ENCODE measurements around the gene ELK4.

The ELK4 gene, protein sequence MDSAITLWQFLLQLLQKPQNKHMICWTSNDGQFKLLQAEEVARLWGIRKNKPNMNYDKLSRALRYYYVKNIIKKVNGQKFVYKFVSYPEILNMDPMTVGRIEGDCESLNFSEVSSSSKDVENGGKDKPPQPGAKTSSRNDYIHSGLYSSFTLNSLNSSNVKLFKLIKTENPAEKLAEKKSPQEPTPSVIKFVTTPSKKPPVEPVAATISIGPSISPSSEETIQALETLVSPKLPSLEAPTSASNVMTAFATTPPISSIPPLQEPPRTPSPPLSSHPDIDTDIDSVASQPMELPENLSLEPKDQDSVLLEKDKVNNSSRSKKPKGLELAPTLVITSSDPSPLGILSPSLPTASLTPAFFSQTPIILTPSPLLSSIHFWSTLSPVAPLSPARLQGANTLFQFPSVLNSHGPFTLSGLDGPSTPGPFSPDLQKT

DNA sequence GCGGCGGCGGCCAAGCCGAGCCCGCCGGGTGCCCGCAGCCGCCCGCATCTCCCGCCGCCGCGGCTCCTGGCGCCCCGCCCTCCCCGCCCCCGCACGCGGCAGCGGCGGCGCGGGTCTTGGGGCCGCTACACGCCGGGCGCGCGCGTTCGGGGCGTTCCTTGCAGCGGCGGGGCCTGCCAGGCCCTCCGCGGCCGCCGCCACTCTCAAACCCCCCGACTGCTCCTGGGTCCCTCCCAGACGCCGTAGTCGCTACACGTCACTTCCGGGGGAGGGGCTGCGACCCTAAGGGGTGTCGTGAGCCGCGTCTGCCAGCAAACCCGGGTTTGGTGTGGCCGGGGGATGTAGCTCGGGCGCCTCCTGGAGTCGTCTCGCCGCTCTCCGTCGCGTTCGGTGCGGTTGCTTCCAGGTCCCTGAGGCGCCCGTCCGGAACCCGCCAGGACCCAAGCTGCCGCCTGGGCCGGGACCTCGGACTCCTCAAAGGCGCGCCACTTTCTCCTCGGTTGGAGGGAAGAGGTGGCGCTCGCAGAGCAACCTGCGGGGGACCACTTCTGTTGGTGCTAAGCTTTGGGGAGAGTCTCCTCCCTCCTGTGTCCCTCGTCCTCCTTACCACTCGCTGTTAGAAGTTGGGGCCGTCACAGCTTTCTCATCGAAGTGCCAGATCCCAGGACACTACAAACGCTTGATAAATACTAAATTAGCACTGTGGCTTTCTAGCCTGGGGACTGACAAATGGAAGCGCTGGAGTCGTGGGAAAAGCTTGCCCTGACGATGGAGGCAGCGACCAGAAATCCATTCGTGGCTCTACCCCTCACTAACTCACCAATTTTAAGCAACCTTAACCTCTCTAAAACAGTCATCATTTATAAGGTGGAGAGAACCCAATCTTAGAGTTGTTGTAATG lies at the start of gene ELK4:
TSS of gene ELK4 (minus strand) at position 244 of the 901 bp plus-strand sequence. CDS start 8,129 bp downstream, outside the sequence.
- peak; percentile 42 to 86 for DNase-seq

DNA sequence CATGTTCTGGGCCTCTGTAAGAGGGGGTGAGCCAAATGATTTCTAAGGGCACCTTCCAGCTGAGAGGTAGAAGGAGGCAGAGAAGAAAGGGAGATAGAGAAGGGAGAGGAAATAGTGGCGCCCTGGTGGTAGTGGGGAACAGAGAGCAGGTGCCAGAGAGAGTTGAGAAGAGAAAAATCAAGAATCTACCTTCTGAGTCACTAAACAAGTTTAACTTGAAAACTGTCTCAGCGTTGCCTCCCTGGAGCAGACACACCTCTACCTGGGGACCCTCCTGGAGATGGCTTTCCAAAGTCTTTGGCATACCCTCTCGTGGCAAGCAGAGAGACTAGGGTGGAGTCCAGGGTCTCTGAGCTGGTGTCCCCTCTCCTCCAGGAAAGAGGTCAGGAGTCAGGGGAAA lies 49.6 kb upstream of the ELK4 start:
- no peak for DNase-seq

DNA sequence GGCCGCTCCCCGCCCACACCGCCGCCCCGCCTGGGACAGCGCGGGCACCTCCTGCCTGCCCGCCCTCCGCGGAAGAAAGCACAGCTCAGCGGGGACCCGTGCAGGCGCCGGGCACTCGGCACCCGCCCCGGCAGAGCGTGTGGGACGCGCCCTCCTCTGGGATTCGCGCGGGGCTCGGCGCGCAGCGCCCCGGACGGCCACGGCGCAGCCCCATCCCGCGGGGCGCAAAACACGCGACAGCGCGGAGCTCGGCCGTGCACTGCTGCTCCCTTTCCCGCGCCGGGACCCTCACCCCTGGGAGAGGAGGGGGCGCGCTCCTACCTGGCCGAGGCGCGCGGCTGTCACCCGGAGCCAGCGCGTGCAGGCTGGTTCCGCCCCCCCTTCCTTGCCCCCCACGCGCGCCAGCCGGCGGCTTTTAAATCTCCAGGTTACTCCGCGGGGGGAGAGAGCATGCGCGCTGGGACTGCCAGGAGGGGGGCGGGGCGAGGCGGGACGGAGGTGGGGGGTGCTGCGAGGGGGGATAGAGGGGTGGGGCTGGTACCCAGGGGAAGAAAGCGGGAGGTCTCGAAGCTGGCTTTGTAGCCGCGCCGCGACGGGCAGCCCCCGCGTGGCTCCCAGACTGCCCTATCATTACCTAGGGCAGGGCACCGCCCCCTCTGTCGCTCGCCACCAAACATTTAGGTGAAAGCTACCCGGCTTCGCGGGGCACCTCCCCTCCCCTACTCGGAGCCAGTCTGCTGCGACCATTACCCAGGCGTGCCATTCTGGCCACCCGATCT lies 48.5 kb upstream of the ELK4 start, which contains the start of gene SLC45A3:
TSS of gene SLC45A3 (minus strand) at position 437 of the 779 bp plus-strand sequence. CDS start 15,853 bp downstream, outside the sequence.
- DNase-seq = no peak

DNA sequence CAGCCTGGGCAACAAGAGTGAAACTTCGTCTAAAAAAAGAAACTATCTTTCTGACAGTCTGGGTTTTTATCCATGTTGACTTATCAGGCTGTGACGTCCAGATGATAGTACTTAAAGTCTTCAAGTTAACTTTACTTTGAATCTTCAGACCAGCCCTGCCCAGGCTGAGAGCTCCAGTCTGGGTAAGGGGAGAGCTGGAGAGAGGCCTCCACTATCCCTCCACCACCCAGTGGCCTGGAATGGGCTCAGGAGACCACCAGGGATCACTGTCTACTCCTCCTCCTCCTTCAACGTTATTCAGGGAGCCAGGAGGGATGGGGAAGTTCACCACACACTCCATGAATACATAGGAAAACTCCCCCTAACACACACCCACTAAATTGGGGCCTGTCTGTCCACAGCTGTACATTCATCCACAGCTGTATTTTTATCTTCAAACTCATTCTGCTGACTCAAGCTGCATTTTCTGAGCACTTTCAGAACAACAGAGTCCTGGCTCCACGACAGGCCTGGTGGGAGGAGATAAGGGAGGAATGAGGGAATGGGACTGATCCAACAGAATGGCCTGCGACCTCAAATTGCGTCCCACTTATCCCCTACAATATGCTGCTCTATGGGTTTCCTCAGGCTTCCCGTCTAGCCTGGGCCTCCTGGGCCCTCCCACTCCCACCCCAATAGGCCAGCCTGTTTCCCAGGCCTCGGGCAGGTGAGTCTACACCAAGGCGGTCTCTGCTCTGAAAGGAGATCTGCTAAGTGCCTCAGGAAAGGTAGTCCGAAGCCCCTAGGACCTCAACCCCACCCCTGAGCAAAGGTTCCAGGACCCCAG lies 46.7 kb upstream of the ELK4 start:
- no peak for DNase-seq

DNA sequence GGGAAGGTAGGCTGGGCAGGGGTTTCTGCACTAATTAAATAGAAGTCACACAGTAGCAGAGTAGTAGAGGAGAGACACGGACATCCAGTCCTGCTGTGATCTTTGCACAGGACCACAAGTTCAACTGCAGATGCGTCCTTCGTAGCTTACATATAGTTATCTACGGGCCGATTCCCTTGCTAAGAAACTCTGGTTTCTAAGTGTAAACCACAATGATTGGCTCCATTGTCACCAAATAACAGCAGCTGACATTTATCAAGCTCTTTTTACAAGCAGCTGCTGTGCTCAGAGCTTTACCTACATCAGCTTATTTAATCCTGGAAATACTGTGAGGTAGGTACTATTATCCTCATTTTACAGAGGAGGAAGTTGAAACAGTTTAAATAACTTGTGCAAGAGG lies 45.4 kb upstream of the ELK4 start:
- DNase-seq = no peak

DNA sequence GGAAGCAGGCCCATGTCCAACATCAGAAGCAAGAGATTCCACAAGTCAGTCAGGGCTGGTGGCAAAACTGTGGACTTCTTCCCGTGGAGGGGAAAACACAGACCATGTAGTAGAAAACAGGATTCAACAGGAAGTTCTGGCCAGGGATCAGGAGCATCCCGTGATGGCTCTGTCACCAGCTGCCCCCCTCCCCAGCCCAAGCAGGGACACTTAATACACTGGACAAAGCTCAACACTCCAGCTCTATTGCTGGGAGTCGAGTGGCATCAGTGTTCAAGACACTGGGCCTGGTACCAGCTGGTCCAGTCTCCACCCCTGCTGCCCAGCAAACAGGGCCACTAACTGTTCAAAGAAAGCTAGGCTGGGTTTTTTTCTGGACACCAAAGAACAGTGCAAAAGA lies 44.8 kb upstream of the ELK4 start:
- no peak for DNase-seq

DNA sequence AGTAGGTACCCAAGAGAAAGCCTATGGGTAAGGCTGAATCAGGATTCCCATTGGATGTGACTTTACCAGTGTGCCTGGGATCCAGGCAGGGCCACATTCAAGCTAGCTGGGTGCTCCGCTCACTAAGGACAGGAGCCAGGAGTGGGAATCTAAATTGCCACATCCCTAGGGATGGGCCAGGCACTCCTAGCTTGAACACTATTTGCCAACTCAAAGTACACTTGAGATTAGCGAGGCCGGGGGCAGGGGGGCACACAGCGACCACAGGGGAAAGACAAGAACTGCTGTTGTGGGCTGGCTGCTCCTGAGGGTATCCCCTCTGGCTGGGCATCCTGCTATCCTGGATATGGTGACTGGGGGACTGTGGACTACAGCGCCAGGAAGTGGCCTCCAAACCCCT lies 44.2 kb upstream of the ELK4 start:
- no peak for DNase-seq

DNA sequence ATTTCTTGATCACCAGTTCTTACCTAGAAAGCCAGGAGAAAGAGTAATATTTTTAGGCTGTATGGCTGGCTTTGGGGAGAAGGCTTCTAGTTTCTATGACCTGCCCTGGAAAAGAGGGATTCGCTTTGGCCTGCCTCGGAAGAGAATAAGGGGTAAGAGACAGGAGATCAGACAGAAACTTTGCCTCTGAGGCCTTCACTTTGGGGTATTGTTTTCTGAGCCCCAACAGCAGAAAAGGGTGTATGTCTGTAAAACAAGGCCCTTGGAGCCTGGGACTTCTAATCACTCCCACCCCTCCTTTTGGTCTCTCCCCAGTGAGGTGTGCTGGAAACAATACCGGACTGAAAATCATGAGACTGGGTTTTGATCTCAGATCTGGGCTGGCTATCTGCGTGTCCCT lies 43.4 kb upstream of the ELK4 start:
- no peak for DNase-seq

DNA sequence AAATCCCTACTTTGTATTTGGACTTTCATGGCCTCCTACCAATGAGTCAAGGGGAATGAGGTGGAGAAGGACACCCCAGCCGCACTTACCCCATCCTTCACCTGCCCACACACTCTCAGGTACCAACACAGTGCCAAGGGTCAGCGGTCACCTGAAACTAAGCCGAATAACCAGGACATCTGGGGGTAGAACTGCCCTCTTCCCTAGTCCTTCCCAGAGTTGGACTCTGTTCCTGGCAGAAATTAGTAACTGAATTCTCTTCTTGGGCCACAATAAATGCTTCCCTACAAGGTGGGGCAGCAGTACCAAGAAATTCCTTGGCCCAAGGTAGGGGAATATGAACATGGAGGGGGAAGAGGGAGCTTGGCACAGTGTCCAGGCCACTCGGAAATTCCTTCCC lies 41.2 kb upstream of the ELK4 start:
- no peak for DNase-seq

DNA sequence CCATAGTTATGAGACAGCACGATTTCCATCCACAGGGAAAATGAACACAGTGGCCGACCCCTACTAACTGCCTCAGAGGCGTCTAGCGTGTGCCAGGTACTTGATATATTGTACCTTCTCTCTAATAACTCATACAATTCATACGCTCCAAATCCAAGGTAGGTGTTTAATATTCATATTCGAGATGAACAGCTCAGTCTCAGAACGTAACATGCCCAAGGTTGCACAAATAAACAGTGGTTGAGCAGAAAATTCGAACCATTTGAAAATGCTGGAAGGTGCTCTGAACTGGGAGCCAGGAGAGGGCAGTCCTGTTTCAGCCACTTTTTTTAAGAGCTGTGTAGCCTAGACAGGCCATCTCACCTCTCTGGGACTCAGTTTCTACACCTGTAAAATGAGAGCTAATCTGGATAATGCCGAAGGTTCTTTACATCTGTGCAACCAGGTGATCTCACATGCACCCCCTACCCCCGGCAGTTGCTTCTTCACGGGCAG lies 40.6 kb upstream of the ELK4 start:
- no peak for DNase-seq

DNA sequence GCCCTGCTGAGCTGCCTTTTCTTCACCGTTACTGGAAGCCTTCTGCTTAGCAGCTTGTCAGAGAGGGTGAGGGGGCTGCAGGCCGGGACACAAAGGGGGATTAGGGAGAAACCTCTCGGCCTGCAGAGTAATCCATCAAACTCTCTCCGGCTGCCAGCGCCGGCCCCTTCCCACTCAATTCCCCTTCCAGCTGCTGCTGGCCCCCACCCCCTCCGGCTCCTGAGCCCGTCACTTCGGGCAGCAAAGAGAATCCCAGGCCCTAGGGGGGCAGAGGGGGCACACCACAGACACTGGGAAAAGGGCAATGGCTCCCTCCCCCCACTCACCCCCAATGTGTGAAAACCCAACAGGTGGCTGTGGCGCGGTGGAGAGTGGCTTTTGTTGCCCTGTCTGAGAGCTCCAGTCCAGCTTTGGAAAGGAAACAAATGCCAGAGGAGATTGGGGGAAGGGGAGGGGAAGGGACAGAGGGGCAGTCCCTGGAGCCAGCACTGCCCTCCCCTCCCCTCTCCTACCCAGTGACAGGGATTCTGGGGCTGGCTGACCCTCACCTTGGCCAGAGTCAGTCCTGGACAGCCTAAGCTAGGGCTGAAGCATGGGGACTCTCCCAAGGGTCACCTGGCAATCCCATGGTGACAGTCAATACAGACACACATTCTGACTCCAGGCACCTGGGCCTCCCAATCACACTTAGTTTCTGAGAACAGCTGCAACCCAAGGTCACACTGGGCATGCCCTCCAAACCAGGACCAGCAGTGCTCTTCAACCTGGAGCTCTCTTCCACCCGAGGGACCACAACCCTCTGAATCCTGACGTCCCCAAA lies 39.0 kb upstream of the ELK4 start:
- DNase-seq = no peak

DNA sequence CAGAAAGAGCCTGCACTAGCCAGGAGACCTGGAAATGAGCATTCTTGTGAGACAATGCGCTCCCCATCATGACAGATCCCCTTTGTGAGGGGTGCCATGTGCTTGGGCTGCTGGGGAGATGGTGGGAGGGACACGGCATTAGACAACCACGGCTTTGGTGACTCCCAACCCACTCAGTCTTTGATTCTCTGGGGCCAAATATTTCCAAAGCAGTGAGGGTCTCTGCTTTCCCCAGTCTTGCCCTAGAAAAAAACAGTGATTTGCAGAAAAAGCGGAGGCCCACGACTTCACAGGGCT lies 38.3 kb upstream of the ELK4 start:
- no peak for DNase-seq

DNA sequence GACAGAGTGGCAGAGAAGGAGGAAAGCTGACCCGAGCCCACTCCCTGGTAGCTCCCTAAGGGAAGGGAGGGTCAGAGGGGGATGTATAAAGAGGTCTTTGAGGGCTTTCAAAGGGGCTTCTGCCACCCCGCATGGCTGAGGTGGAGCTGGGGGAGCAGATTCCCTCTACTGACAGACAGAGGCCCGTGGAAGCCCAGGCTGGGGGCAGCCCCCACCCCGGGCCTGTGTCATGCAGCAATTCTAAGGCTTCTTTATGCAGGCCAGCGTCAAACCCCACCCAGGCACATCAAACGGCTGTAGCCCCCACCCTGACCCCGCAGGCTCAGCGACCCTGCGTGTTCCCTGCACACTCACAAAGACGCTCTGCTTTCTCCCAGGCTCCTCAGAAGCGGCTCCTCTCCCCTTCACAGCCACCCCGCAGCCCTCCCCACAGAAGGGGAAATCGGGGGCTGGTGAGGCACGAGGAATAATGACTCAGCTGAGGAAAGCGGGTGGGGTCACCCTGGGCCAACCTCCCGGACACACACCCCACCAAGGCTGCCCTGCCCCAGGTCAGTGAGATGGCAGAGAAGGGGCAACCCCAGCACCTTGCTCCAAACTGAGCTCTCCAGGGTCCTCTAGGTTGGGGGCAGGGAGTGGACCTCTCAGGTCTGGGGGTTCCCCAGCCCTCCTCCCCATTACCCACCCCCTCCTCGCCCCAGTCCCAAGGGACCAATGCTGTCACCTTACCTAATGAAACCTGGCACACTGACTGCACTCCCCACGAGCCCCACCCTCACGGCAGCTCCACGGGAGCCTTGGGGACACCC lies 37.7 kb upstream of the ELK4 start:
- no peak for DNase-seq

DNA sequence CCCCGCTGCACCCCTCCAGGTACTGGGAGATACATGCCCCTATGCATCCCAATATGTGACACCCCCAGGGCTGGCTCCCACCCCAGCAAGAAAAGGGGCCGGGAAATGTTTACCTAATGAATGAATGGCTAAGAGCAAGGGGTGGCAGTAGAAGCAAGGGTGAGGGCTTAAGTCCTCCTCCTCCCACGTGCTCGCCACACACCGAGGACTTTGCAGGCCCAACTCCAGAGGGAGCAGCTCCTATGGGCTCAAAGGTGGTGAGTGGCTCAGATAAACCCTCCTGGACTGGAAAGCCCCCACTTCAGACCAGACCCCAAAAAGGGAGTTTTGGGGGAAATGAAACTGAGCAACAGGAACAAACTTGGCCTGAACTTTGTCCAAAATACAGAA lies 37.1 kb upstream of the ELK4 start:
- DNase-seq = no peak

DNA sequence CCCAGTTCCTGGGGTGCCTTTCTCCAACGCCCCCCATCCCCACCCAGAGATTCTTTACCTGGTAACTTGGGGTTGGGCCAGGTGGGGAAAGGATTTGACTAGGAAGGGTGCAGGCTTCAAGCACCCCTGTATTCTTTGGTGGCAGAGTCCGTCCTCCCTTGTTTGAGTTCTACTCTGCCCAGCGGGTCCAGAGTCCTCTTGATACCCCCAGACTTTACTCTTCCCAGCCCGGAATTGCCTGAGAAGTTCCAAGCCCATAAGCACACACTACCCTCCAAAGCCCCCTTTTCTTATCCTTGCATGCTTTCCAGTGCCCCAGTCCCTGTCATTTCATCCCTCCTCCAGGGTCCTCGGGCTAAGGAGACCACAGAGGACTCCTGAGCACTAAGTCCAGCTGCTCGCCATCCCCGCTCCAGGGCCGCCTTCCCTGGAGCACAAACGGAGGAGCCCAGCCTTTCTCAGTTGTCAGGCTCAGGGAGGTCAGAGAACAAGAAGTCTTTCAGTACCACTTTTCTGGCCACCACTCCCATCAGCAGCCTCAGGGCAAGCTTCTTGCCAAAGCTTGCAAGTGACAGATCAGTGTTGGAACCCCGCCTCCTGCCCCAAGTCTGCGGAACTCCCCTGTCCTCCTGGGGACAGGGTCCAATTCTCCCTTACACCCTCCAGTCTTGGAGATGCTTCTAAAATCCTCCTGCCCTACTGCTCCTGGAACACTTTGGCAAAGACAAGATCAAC lies 36.3 kb upstream of the ELK4 start:
- DNase-seq = no peak

DNA sequence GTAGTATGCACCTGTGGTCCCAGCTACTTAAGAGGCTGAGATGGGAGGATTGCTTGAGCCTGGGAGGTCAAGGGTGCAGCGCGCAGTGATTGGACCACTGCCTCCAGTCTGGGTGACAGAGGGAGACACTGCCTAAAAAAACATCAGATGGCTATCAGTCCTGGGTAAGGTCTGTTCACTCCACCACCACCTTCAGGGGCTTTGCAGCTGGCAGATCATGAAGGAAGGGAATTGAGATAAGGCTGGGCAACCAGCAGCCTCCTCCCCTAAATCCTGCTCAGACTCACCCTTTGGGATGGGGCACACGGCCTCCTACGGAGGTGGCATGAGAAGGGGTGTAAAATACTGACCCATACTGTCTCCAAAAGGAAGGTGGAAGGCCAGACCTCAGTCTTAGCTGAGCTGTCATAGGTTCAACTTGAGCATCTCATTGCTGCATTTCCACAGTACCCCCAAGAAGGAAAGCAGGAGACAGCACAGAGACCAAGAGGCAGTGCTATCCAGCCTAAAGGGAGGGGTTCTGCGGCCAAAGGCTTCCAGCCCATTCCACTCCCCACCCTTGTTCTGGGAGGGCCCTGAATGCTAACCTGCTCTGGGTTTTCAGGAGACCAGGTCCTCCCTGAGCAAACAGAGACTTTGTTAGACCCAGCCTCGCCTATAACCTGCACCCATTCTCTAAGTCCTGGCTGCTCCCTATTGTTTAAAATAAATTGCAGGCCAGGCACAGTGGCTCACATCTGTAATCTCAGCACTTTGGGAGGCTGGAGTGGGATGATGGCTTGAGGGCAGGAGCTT lies 34.8 kb upstream of the ELK4 start:
- DNase-seq = no peak

DNA sequence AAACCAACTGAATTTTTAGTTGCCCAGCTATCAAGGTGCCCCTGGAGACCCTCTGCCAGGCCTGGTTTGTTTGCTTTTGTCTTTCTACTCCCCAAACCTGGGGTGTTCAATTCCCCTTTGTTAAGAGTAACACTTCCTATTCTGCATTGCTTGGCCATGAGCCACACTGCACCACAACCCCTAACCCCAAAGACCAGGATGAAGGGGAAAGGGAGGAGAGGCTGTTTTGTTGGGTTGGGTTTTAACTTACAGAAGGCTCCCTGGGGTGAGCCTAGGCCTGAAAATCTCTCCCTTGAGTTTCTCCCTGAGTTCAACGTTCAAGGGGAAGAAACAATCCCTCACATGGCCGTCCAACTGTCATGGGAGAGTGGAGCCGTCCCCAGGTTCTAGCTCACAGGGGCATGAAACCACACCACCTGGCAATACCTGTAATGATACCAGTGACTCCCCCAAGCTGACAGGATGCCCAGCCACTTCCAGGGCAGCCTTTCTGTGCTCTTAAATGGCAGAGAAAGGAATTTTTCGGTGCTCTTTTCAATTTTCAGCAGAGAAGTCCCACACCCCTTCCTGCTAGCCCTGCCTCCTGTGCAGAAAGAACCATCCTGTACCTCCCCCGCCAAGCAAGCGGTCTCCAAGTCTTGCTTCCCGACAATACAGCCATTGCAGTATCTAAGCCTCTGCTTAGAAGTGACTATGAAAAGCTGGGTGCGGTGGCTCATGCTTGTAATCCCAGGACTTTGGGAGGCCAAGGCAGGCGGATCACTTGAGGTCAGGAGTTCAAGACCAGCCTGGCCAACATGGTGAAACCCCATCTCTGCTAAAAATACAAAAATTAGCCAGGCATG lies 33.6 kb upstream of the ELK4 start:
- no peak for DNase-seq

Data from cerebellar nuclear complex (tissue), 1 donor.